IMR-90 (cell line): ENCODE data around the gene RNF182. TPM values are rescaled to one million over a fixed set of nuclear protein-coding genes. Genes with fewer than 3 reads are reported as not detected.
A peak's percentile ranks its signal among the peaks of the same experiment; 100 is the strongest.

Experiments used
- ATAC-seq: fragments of 200-7000 bp; cut with Tn5 transposase; 2 replicates; pipeline ENCODE4 v1.9.1; 2020; ENCODE audit warnings: low read depth, mild to moderate bottlenecking, moderate library complexity
- BruUV-seq: library from RNA; stranded (reverse); fragments of 400-500 nt; replicated peaks from 2 replicates; lab custom pipeline; 2021; lab: Mats Ljungman, UMichigan
- CTCF ChIA-PET: fragments of 300-600 bp; formaldehyde crosslinking; extraction: SDS; loops from one replicate; lab custom pipeline; 2021; ENCODE audit warnings: antibody characterized with exemption; lab: Yijun Ruan, JAX
- POLR2A ChIA-PET: fragments of 300-600 bp; sonication (Branson Sonifier 250); formaldehyde crosslinking; loops from one replicate; lab custom pipeline; 2022; ENCODE audit warnings: antibody characterized with exemption; ENCODE audit not compliant: unreplicated experiment; lab: Charles Lee
- DNase-seq: peaks from one replicate; pipeline ENCODE4 v3.0.0; 2013
- H2AFZ ChIP-seq: replicated peaks from 2 replicates; pipeline ENCODE3; 2013; ENCODE audit warnings: low read length, mild to moderate bottlenecking; ENCODE audit not compliant: poor library complexity
- H2AK5ac ChIP-seq: 2 replicates; pipeline ENCODE4 v1.6.1; 2013; ENCODE audit warnings: low read depth, low read length, inconsistent platforms
- H2AK9ac ChIP-seq: replicated peaks from 2 replicates; pipeline ENCODE3; 2013; ENCODE audit warnings: mild to moderate bottlenecking, low read depth, low read length, moderate library complexity; ENCODE audit not compliant: poor library complexity
- H2BK120ac ChIP-seq: 2 replicates; pipeline ENCODE4 v1.6.1; 2013; ENCODE audit warnings: low read depth, low read length, inconsistent platforms
- H2BK15ac ChIP-seq: 3 replicates; pipeline ENCODE4 v1.6.1; 2013; ENCODE audit warnings: low read depth, low read length, inconsistent platforms
- H2BK20ac ChIP-seq: 2 replicates; pipeline ENCODE4 v1.6.1; 2013; ENCODE audit warnings: low read depth, mild to moderate bottlenecking, inconsistent platforms, low read length, moderate library complexity
- H2BK5ac ChIP-seq: 2 replicates; pipeline ENCODE4 v1.6.1; 2013; ENCODE audit warnings: mild to moderate bottlenecking, low read depth, low read length, inconsistent platforms; ENCODE audit not compliant: poor library complexity, severe bottlenecking
- H3K14ac ChIP-seq: replicated peaks from 2 replicates; pipeline ENCODE4 v1.6.1; 2013; ENCODE audit warnings: low read depth, low read length, inconsistent platforms
- H3K18ac ChIP-seq: 2 replicates; pipeline ENCODE4 v1.6.1; 2013; ENCODE audit warnings: low read depth, low read length, control low read depth
- H3K23ac ChIP-seq: 2 replicates; pipeline ENCODE4 v1.6.1; 2013; ENCODE audit warnings: low read depth, low read length, inconsistent platforms
- H3K27ac ChIP-seq: 2 replicates; pipeline ENCODE4 v1.5.1; 2013; ENCODE audit warnings: mild to moderate bottlenecking, control low read depth, low read length; ENCODE audit not compliant: insufficient read depth
- H3K27me3 ChIP-seq: 2 replicates; pipeline ENCODE4 v1.6.1; 2013; ENCODE audit warnings: low read length; ENCODE audit not compliant: control insufficient read depth, insufficient read depth
- H3K36me3 ChIP-seq: 2 replicates; pipeline ENCODE4 v1.6.1; 2013; ENCODE audit warnings: low read length, mixed read lengths; ENCODE audit not compliant: control insufficient read depth, insufficient read depth
- H3K4ac ChIP-seq: 2 replicates; pipeline ENCODE4 v1.6.1; 2013; ENCODE audit warnings: low read depth, low read length, inconsistent platforms
- H3K4me1 ChIP-seq: 2 replicates; pipeline ENCODE4 v1.6.1; 2013; ENCODE audit warnings: low read length, mixed read lengths; ENCODE audit not compliant: control insufficient read depth, insufficient read depth
- H3K4me2 ChIP-seq: 2 replicates; pipeline ENCODE4 v1.6.1; 2013; ENCODE audit warnings: low read depth, mild to moderate bottlenecking, control low read depth, low read length, moderate library complexity
- H3K4me3 ChIP-seq: 2 replicates; pipeline ENCODE4 v1.5.1; 2013; ENCODE audit warnings: low read depth, mild to moderate bottlenecking, control low read depth, low read length, moderate library complexity; ENCODE audit not compliant: insufficient read depth
- H3K56ac ChIP-seq: 2 replicates; pipeline ENCODE4 v1.6.1; 2013; ENCODE audit warnings: low read length, inconsistent platforms; ENCODE audit not compliant: insufficient read depth; ENCODE audit errors: extremely low read depth
- H3K79me1 ChIP-seq, 2 experiments: 2 replicates each; pipeline ENCODE4 v1.6.1; 2013; ENCODE audit warnings: low read length in 2 of 2, inconsistent platforms in 1 of 2, low read depth in 1 of 2
- H3K9ac ChIP-seq: 2 replicates; pipeline ENCODE4 v1.6.1; 2013; ENCODE audit warnings: low read depth, low read length, control low read depth
- H3K9me1 ChIP-seq: 2 replicates; pipeline ENCODE4 v1.6.1; 2013; ENCODE audit warnings: low read length, inconsistent platforms; ENCODE audit not compliant: insufficient read depth
- H3K9me3 ChIP-seq: 2 replicates; pipeline ENCODE4 v1.6.1; 2013; ENCODE audit warnings: low read length; ENCODE audit not compliant: control insufficient read depth, insufficient read depth
- H4K20me1 ChIP-seq: 2 replicates; pipeline ENCODE4 v1.6.1; 2013; ENCODE audit warnings: low read length, inconsistent platforms; ENCODE audit not compliant: insufficient read depth
- H4K5ac ChIP-seq: 2 replicates; pipeline ENCODE4 v1.6.1; 2013; ENCODE audit warnings: mild to moderate bottlenecking, low read depth, low read length, control low read depth
- H4K8ac ChIP-seq, 2 experiments: 2 replicates each; pipeline ENCODE4 v1.6.1; 2013; ENCODE audit warnings: low read depth in 2 of 2, low read length in 2 of 2, control low read depth in 1 of 2, inconsistent platforms in 1 of 2
- H4K91ac ChIP-seq: 2 replicates; pipeline ENCODE4 v1.6.1; 2013; ENCODE audit warnings: low read depth, low read length, inconsistent platforms; ENCODE audit not compliant: insufficient read depth
- BHLHE40 ChIP-seq: fragments of 150-350 bp; IDR thresholded peaks from 2 replicates; pipeline ENCODE4 v1.6.1; 2016; ENCODE audit warnings: mild to moderate bottlenecking, low read depth, low read length
- CEBPB ChIP-seq: IDR thresholded peaks from 2 replicates; pipeline ENCODE4 v1.6.1; 2012; ENCODE audit warnings: low read depth, low read length, improper control_type of control experiment
- CHD1 ChIP-seq: IDR thresholded peaks from 2 replicates; pipeline ENCODE4 v1.6.1; 2012; ENCODE audit warnings: low read depth, low read length, improper control_type of control experiment
- FOS ChIP-seq: fragments of 150-350 bp; IDR thresholded peaks from 2 replicates; pipeline ENCODE4 v1.6.1; 2016; ENCODE audit warnings: low read depth, low read length
- MAFK ChIP-seq: IDR thresholded peaks from 2 replicates; pipeline ENCODE4 v1.6.1; 2012; ENCODE audit warnings: low read depth, low read length, improper control_type of control experiment
- MAZ ChIP-seq: IDR thresholded peaks from 2 replicates; pipeline ENCODE4 v1.6.1; 2012; ENCODE audit warnings: low read depth, mild to moderate bottlenecking, low read length, improper control_type of control experiment, moderate library complexity, borderline replicate concordance
- MXI1 ChIP-seq: IDR thresholded peaks from 2 replicates; pipeline ENCODE4 v1.6.1; 2012; ENCODE audit warnings: low read depth, mild to moderate bottlenecking, low read length, moderate library complexity, borderline replicate concordance
- NFE2L2 ChIP-seq: fragments of 150-350 bp; IDR thresholded peaks from 2 replicates; pipeline ENCODE4 v1.6.1; 2016; ENCODE audit warnings: low read depth, mild to moderate bottlenecking, low read length
- POLR2A ChIP-seq: IDR thresholded peaks from 2 replicates; pipeline ENCODE4 v1.6.1; 2012; ENCODE audit warnings: mild to moderate bottlenecking, low read depth, low read length
- RAD21 ChIP-seq: IDR thresholded peaks from 2 replicates; pipeline ENCODE4 v1.6.1; 2012; ENCODE audit warnings: low read length, improper control_type of control experiment
- RCOR1 ChIP-seq: IDR thresholded peaks from 2 replicates; pipeline ENCODE4 v1.6.1; 2012; ENCODE audit warnings: mild to moderate bottlenecking, low read length, improper control_type of control experiment; ENCODE audit not compliant: insufficient replicate concordance
- RFX5 ChIP-seq: IDR thresholded peaks from 2 replicates; pipeline ENCODE4 v1.8.0; 2012; ENCODE audit warnings: low read depth, mild to moderate bottlenecking, low read length, moderate library complexity
- SMC3 ChIP-seq: fragments of 150-350 bp; IDR thresholded peaks from 2 replicates; pipeline ENCODE4 v1.6.1; 2016; ENCODE audit warnings: low read depth, mild to moderate bottlenecking, antibody characterized with exemption, low read length, moderate library complexity
- dilution Hi-C: fragments of 300-500 bp; cut with HindIII; formaldehyde crosslinking; loops from one replicate; pipeline ENCODE4 v1.14.3; 2018; ENCODE audit warnings: low sequenced_read_pairs; ENCODE audit not compliant: unreplicated experiment
- in situ Hi-C: fragments of 300-500 bp; cut with MboI; formaldehyde crosslinking; loops from 3 replicates; pipeline ENCODE4 v1.14.3; 2019; ENCODE audit warnings: low sequenced_read_pairs, inconsistent platforms, mixed read lengths
- intact Hi-C: fragments of 100-400 bp; cut with micrococcal nuclease; formaldehyde crosslinking; loops from 2 replicates; pipeline ENCODE4 v1.10.0; 2022
- polyA plus RNA-seq, 3 experiments: library from polyadenylated mRNA; depleted of rRNA; stranded (reverse); fragments of >200 nt; gene quantifications; 2 replicates each; pipeline ENCODE4 v1.2.3, GENCODE V29; 2012; ENCODE audit warnings: low replicate concordance in 1 of 3
- total RNA-seq: library from RNA; depleted of rRNA; stranded (reverse); fragments of >200 nt; gene quantifications from 2 replicates; pipeline ENCODE4 v1.2.3, GENCODE V29; 2012
- TF ChIP-seq, protein P1 (sequence below): fragments of 150-350 bp; IDR thresholded peaks from 2 replicates; pipeline ENCODE4 v1.6.1; 2017; ENCODE audit warnings: mild to moderate bottlenecking, antibody characterized with exemption, low read length, low read depth
- TF ChIP-seq, protein P2 (sequence below): fragments of 150-350 bp; IDR thresholded peaks from 2 replicates; pipeline ENCODE4 v1.6.1; 2016; ENCODE audit warnings: low read depth, mild to moderate bottlenecking, low read length, moderate library complexity, borderline replicate concordance
- TF ChIP-seq, protein P3 (sequence below): conservative IDR thresholded peaks from 2 replicates; pipeline ENCODE4 v1.5.1; 2012; ENCODE audit warnings: mild to moderate bottlenecking, low read depth, low read length, improper control_type of control experiment

The RNF182 gene
- total and polyA plus RNA-seq, 2 of the 4 experiments (the other 2 are of a cell fraction), result 4.1 to 9.1 TPM

- intact Hi-C loops, result loop anchor here (5.0 kb wide), 1 partner anchor 41 kb away; no protein-coding TSS in a partner anchor
- Histone ChIP-seq H3K27ac (no peak overlapping the region), H3K14ac (no peak overlapping the region), H3K9me1 (no peaks in the 10 kb centered on the region), H3K4me2 (peak overlapping the region; percentile 2; the same call in 1 of the 2 replicates), H3K36me3 (no peaks in the 10 kb centered on the region), H2AK9ac (no peak overlapping the region), H2BK5ac (no peak overlapping the region), H2BK120ac (no peak overlapping the region), H3K56ac (no peak overlapping the region), H3K4me1 (peaks cover 4% of the 10 kb centered on the region; the same call in 1 of the 2 replicates), H2BK20ac (no peak overlapping the region), H2AFZ (no peak overlapping the region), H4K8ac (no peak overlapping the region), H3K27me3 (no peaks in the 10 kb centered on the region), H4K20me1 (no peaks in the 10 kb centered on the region), H3K4me3 (no peak overlapping the region), H3K9ac (no peak overlapping the region), H3K4ac (no peak overlapping the region), H2AK5ac (no peak overlapping the region), H3K79me1 (no peaks in the 10 kb centered on the region; a peak in 1 of 4 replicates), H4K5ac (no peak overlapping the region), H3K23ac (no peak overlapping the region), H3K18ac (no peak overlapping the region), H3K9me3 (0 out of 2 replicates have a peak, but pooled peaks cover 3% of the 10 kb centered on the region), H4K91ac (no peak overlapping the region), H2BK15ac (no peak overlapping the region)
- POLR2A ChIA-PET, result no interaction called here
- BruUV-seq, result no TSS peak
- in situ Hi-C loops, result no loop called here
- ATAC-seq, result no peak
- CTCF ChIA-PET, result no interaction called here
- dilution Hi-C loops, result no loop called here
- TF ChIP-seq, protein P1, sequence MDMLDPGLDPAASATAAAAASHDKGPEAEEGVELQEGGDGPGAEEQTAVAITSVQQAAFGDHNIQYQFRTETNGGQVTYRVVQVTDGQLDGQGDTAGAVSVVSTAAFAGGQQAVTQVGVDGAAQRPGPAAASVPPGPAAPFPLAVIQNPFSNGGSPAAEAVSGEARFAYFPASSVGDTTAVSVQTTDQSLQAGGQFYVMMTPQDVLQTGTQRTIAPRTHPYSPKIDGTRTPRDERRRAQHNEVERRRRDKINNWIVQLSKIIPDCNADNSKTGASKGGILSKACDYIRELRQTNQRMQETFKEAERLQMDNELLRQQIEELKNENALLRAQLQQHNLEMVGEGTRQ, result no peak
- TF ChIP-seq CHD1 (no peak), NFE2L2 (no peak), MXI1 (no peak), MAFK (no peak), MAZ (no peak), CEBPB (no peak), BHLHE40 (no peak), POLR2A (no peak), RAD21 (no peak), RCOR1 (no peak), RFX5 (no peak), FOS (no peak), SMC3 (no peak)
- TF ChIP-seq, protein P2, sequence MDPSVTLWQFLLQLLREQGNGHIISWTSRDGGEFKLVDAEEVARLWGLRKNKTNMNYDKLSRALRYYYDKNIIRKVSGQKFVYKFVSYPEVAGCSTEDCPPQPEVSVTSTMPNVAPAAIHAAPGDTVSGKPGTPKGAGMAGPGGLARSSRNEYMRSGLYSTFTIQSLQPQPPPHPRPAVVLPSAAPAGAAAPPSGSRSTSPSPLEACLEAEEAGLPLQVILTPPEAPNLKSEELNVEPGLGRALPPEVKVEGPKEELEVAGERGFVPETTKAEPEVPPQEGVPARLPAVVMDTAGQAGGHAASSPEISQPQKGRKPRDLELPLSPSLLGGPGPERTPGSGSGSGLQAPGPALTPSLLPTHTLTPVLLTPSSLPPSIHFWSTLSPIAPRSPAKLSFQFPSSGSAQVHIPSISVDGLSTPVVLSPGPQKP, result no peak
- TF ChIP-seq, protein P3, sequence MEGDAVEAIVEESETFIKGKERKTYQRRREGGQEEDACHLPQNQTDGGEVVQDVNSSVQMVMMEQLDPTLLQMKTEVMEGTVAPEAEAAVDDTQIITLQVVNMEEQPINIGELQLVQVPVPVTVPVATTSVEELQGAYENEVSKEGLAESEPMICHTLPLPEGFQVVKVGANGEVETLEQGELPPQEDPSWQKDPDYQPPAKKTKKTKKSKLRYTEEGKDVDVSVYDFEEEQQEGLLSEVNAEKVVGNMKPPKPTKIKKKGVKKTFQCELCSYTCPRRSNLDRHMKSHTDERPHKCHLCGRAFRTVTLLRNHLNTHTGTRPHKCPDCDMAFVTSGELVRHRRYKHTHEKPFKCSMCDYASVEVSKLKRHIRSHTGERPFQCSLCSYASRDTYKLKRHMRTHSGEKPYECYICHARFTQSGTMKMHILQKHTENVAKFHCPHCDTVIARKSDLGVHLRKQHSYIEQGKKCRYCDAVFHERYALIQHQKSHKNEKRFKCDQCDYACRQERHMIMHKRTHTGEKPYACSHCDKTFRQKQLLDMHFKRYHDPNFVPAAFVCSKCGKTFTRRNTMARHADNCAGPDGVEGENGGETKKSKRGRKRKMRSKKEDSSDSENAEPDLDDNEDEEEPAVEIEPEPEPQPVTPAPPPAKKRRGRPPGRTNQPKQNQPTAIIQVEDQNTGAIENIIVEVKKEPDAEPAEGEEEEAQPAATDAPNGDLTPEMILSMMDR, result no peak
- no peak for DNase-seq
Measured at GRCh38 chr6:13946506-13946905, 21.8 kb downstream of the RNF182 start.
